ENCODE data around the gene TSSK3.

The TSSK3 gene

GRCh38 chr1:32361674-32362473 lies 465 bp upstream of the TSSK3 start:
- H3K36me3 Mint-ChIP-seq (ENCODE audit: low read depth), result peaks cover 46% of the 10 kb centered on the region
- H3K4me3 Mint-ChIP-seq, result peak overlapping the region; percentile 57 to 67 (median 60)
- H3K4me1 Mint-ChIP-seq, result peaks cover 17% of the 10 kb centered on the region
- TF ChIP-seq CTCF (IDR thresholded peaks at IDR 0.05; ENCODE audit: unreplicated experiment in 3 of 3), result peak; percentile 34 to 55 (median 46)
- peak overlapping the region; percentile 7 to 19 (median 10) for H3K27ac Mint-ChIP-seq
- H3K9me3 Mint-ChIP-seq, result no peaks in the 10 kb centered on the region
- peaks cover 8% of the 10 kb centered on the region for H3K27me3 Mint-ChIP-seq (ENCODE audit: low read depth)

GRCh38 chr1:32363713-32364112 lies 1.4 kb downstream of the TSSK3 start:
- Mint-ChIP-seq H3K36me3 (ENCODE audit: low read depth) (peaks cover 55% of the 10 kb centered on the region), H3K9me3 (no peaks in the 10 kb centered on the region), H3K4me3 (peak overlapping the region in 2 of 3 experiments; percentile 10 to 22), H3K4me1 (peaks cover 17% of the 10 kb centered on the region), H3K27me3 (ENCODE audit: low read depth) (peaks cover 8% of the 10 kb centered on the region), H3K27ac (no peak overlapping the region)
- no peak for TF ChIP-seq CTCF (IDR thresholded peaks at IDR 0.05; ENCODE audit: unreplicated experiment in 3 of 3)

- Mint-ChIP-seq H3K36me3 (ENCODE audit: low read depth) (peaks cover 60% of the 10 kb centered on the region), H3K4me1 (peaks cover 13% of the 10 kb centered on the region), H3K4me3 (no peak overlapping the region), H3K9me3 (no peaks in the 10 kb centered on the region), H3K27me3 (ENCODE audit: low read depth) (peaks cover 5% of the 10 kb centered on the region), H3K27ac (no peak overlapping the region)
- no peak for TF ChIP-seq CTCF (IDR thresholded peaks at IDR 0.05; ENCODE audit: unreplicated experiment in 3 of 3)
Measured at GRCh38 chr1:32364836-32365235, 2.5 kb downstream of the TSSK3 start.

GRCh38 chr1:32365445-32365844 lies 3.1 kb downstream of the TSSK3 start:
- H3K9me3 Mint-ChIP-seq, result no peaks in the 10 kb centered on the region
- no peak for TF ChIP-seq CTCF (IDR thresholded peaks at IDR 0.05; ENCODE audit: unreplicated experiment in 3 of 3)
- peaks cover 5% of the 10 kb centered on the region for H3K27me3 Mint-ChIP-seq (ENCODE audit: low read depth)
- H3K27ac Mint-ChIP-seq, result peak overlapping the region in 1 of 3 experiments; percentile 8
- H3K4me1 Mint-ChIP-seq, result peaks cover 12% of the 10 kb centered on the region
- H3K36me3 Mint-ChIP-seq (ENCODE audit: low read depth), result peaks cover 60% of the 10 kb centered on the region
- no peak overlapping the region for H3K4me3 Mint-ChIP-seq

GRCh38 chr1:32367912-32368635 lies 5.7 kb downstream of the TSSK3 start:
- no peaks in the 10 kb centered on the region for H3K4me1 Mint-ChIP-seq
- no peak overlapping the region for H3K4me3 Mint-ChIP-seq
- TF ChIP-seq CTCF (IDR thresholded peaks at IDR 0.05; ENCODE audit: unreplicated experiment in 3 of 3), result no peak
- no peaks in the 10 kb centered on the region for H3K27me3 Mint-ChIP-seq (ENCODE audit: low read depth)
- H3K27ac Mint-ChIP-seq, result no peak overlapping the region
- peaks cover 66% of the 10 kb centered on the region for H3K36me3 Mint-ChIP-seq (ENCODE audit: low read depth)
- no peaks in the 10 kb centered on the region for H3K9me3 Mint-ChIP-seq

Measured in nephron (organoid).